Heart left ventricle (tissue), 13 donors: Measurements from ENCODE around the gene KCNIP3.

ENCODE experiments used
- POLR2A ChIP-seq, 2 donors: fragments of 450-650 bp; IDR thresholded peaks; one replicate each; pipeline ENCODE4 v1.6.1; 2017; ENCODE audit warnings: antibody characterized with exemption in 2 of 2, mild to moderate bottlenecking in 2 of 2, moderate library complexity in 2 of 2
- TF ChIP-seq, protein P1 (sequence below), 12 donors: fragments of 200-600 bp; sonication (generic) in 4 of 12; IDR thresholded peaks; one replicate each; pipeline versions ENCODE4 v1.5.0 to v1.8.0; 2018 to 2022; ENCODE audit warnings: antibody characterized with exemption in 12 of 12, mild to moderate bottlenecking in 5 of 12
- donor health status: ischemic (EF 13 %, LVEDD 7.1; RV severe dilation, severe dysfunction).
- donor health status: DM: no; HTN: yes; CAD: no.
- donor health status: DM: no; HTN: no; CAD: no.
- donor health status: ischemic (EF 25% LVEDD 6.9; RV normal size, moderate dysfunction).
- donor health status: ischemic (EF 25% LVEDD 5.7; RV mildly dilated, moderate dysfunction).
- donor health status: ischemic (EF 35%, LVEDD 5.7; RV mildly dilated, moderate dysfunction).
- donor health status: nonischemic (EF 11% LVEDD 7.7; RV severe dilation, severe dysfunction).
- donor health status: DM: yes; HTN: yes; CAD: no.
- donor health status: PGD.
- donor health status: ischemic (EF 29% LVEDD 5.4; RV normal size, mild dysfunction).
- donor health status: nonischemic (EF 23%, LVEDD 6.1; RV moderate dilation, normal function).

DNA sequence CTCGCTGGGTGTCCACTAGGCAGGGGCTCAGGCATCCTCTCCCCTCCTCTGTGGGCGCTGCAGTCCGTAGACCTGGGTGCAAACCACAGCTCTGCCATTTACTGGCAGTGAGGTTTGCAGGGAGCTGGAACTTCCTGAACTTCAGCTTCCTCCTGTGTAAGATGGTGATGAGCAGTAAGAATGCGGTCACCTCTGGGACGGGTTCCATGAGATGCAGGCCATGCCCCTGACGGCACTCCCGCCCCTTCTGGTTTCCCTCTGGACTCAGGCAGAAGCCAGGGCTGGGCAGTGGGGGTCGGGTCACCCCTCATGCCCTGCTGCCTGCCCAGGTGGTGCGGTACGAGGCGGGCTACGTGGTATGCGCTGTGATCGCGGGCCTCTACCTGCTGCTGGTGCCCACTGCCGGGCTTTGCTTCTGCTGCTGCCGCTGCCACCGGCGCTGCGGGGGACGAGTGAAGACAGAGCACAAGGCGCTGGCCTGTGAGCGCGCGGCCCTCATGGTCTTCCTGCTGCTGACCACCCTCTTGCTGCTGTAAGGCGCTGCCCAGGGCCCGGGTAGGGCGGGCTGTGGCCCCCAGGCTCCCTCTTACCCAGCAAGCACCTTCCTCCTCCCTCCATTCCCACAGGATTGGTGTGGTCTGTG lies 21.4 kb upstream of the KCNIP3 start:
- TF ChIP-seq, protein P1, sequence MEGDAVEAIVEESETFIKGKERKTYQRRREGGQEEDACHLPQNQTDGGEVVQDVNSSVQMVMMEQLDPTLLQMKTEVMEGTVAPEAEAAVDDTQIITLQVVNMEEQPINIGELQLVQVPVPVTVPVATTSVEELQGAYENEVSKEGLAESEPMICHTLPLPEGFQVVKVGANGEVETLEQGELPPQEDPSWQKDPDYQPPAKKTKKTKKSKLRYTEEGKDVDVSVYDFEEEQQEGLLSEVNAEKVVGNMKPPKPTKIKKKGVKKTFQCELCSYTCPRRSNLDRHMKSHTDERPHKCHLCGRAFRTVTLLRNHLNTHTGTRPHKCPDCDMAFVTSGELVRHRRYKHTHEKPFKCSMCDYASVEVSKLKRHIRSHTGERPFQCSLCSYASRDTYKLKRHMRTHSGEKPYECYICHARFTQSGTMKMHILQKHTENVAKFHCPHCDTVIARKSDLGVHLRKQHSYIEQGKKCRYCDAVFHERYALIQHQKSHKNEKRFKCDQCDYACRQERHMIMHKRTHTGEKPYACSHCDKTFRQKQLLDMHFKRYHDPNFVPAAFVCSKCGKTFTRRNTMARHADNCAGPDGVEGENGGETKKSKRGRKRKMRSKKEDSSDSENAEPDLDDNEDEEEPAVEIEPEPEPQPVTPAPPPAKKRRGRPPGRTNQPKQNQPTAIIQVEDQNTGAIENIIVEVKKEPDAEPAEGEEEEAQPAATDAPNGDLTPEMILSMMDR (IDR thresholded peaks at IDR 0.05) = no peak
- TF ChIP-seq POLR2A (IDR thresholded peaks at IDR 0.05) = no peak
